ENCODE results near the gene SMAD7. TPM values are rescaled to one million over a fixed set of nuclear protein-coding genes. Genes with fewer than 3 reads are reported as not detected.
A peak's percentile ranks its signal among the peaks of the same experiment; 100 is the strongest.

SMAD7 gene
- total and polyA plus RNA-seq, 4 experiments from 2014 or later: 2.7 to 31.2 (median 17.9) TPM

DNA sequence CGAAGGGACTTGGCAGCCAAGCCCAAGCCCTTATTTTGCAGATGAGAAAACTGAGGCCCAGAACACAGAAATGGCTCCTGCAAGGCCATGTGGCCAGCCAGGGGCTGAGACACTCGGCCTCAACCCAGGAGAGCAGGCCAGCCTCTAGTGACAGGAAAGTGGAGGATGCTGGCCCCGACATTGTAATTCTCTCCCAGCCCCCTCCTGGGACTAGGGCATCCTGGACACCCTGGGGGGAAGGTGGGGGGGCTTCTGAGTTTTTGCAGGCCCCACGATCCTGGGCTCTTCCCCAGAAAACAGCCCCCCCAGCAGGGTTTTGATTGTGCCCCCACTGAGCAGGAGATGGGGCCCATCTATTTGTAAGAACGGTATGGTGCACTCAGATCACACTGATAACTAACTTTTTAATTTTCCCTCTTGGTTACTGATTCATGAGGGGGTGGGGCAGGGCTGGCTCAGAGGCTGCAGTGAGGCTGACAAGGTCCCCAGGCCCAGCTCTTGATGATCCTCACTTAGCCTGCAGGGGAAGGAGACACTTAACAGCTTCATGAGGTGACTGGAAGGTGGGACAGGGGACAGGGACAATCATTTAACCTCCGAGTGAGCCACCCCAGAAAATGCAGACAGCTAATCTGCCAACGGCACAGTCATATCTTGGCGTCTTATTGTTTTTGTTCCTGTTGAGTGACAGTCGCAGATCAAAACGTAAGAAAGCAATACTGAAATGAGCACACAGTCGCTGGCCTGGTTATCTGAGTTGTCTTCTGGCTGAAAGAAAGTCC lies 18.9 kb downstream of the SMAD7 start:
- Histone ChIP-seq H3K9me3 (ENCODE audit: control insufficient read depth in 1 of 2, low read length in 2 of 2) (no peaks in the 10 kb centered on the region), H3K4me3 (ENCODE audit: low read length in 2 of 2) (no peak overlapping the region), H3K27me3 (ENCODE audit: insufficient read depth, low read length) (no peaks in the 10 kb centered on the region), H3K27ac (ENCODE audit: low read depth, low read length) (peak overlapping the region; percentile 8), H3K36me3 (ENCODE audit: insufficient read depth, low read length) (no peaks in the 10 kb centered on the region), H3K4me1 (ENCODE audit: insufficient read depth, low read length) (peaks cover 98% of the 10 kb centered on the region)
- intact Hi-C loops (cut with micrococcal nuclease): loop anchor here (1.0 kb wide), 1 partner anchor 8 kb away; no protein-coding TSS in a partner anchor
- Mint-ChIP-seq H3K9me3 (no peaks in the 10 kb centered on the region), H3K27ac (peak overlapping the region; percentile 81 to 93 (median 86)), H3K4me1 (peaks cover 71 to 100% (median 84%) of the 10 kb centered on the region in 4 donors), H3K4me3 (peak overlapping the region; percentile 53 to 77 (median 66)), H3K27me3 (peaks cover 0 to 1% of the 10 kb centered on the region in 2 donors), H3K36me3 (peaks cover 0 to 22% of the 10 kb centered on the region in 2 donors)
- peak in 3 of 5 donors; percentile 33 to 65 (median 35) for DNase-seq
- CTCF ChIA-PET (ENCODE audit: partially characterized antibody): interaction anchor here (0.9 kb wide), 2 partner anchors 18 to 99 kb away, joined by 3 read pairs; no protein-coding TSS in a partner anchor
- POLR2A ChIA-PET (ENCODE audit: partially characterized antibody): interaction anchor here (0.9 to 9.5 kb wide), 6 partner anchors 8 to 92 kb away, joined by 3 to 75 read pairs (median 6); no protein-coding TSS in a partner anchor

DNA sequence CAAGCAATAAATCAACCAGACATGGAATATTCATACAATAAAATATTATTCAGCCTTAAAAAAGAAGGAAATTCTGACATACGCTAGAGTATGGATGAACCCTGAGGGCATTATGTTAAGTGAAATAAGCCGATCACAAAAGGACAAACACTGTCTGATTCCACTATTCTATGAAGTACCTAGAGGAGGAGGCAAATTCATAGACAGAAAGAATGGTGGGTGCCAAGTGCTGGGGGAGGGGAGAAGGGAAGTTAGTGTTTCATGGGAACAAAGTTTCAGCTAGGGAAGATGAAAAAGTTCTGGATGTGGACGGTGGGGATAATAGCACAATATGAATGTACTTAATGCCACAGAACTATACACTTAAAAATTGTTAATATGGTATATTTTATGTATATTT lies 19.8 kb downstream of the SMAD7 start:
- H3K4me1 ChIP-seq (ENCODE audit: insufficient read depth, low read length): peaks cover 100% of the 10 kb centered on the region
- H3K36me3 ChIP-seq (ENCODE audit: insufficient read depth, low read length): no peaks in the 10 kb centered on the region
- no peak overlapping the region for H3K4me3 ChIP-seq (ENCODE audit: low read length in 2 of 2)
- H3K9me3 Mint-ChIP-seq: no peaks in the 10 kb centered on the region
- H3K27ac ChIP-seq (ENCODE audit: low read depth, low read length): no peak overlapping the region
- intact Hi-C loops (cut with micrococcal nuclease): no loop called here
- H3K27me3 ChIP-seq (ENCODE audit: insufficient read depth, low read length): no peaks in the 10 kb centered on the region
- H3K4me1 Mint-ChIP-seq: peaks cover 71 to 100% (median 85%) of the 10 kb centered on the region in 4 donors
- H3K36me3 Mint-ChIP-seq: peaks cover 0 to 20% of the 10 kb centered on the region in 2 donors
- H3K9me3 ChIP-seq (ENCODE audit: control insufficient read depth in 1 of 2, low read length in 2 of 2): no peaks in the 10 kb centered on the region
- peaks cover 0 to 1% of the 10 kb centered on the region in 2 donors for H3K27me3 Mint-ChIP-seq
- ChIA-PET POLR2A (ENCODE audit: partially characterized antibody) (interaction anchor here (2.9 to 9.5 kb wide), 2 partner anchors 9 to 21 kb away, joined by 15 to 75 read pairs; no protein-coding TSS in a partner anchor), CTCF (ENCODE audit: partially characterized antibody) (interaction anchor here (0.5 to 4.1 kb wide), 3 partner anchors 14 to 46 kb away, joined by 3 to 15 read pairs (median 3); no protein-coding TSS in a partner anchor)
- no peak for DNase-seq
- peak overlapping the region; percentile 37 to 91 (median 77) for H3K27ac Mint-ChIP-seq
- peak overlapping the region in 3 of 8 donors; percentile 11 to 77 (median 66) for H3K4me3 Mint-ChIP-seq

GRCh38 chr18:48929941-48930713 lies 20.6 kb downstream of the SMAD7 start:
- ChIA-PET POLR2A (ENCODE audit: partially characterized antibody) (interaction anchor here (1.5 to 9.5 kb wide), 3 partner anchors 10 to 29 kb away, joined by 3 to 118 read pairs (median 75); partner anchors contain the start of gene SMAD7), CTCF (ENCODE audit: partially characterized antibody) (interaction anchor here (0.9 to 4.1 kb wide), 2 partner anchors 14 to 18 kb away, joined by 3 to 15 read pairs; no protein-coding TSS in a partner anchor)
- Histone ChIP-seq H3K27ac (ENCODE audit: low read depth, low read length) (no peak overlapping the region), H3K36me3 (ENCODE audit: insufficient read depth, low read length) (no peaks in the 10 kb centered on the region), H3K27me3 (ENCODE audit: insufficient read depth, low read length) (no peaks in the 10 kb centered on the region), H3K9me3 (ENCODE audit: control insufficient read depth in 1 of 2, low read length in 2 of 2) (no peaks in the 10 kb centered on the region), H3K4me1 (ENCODE audit: insufficient read depth, low read length) (peaks cover 98% of the 10 kb centered on the region), H3K4me3 (ENCODE audit: low read length in 2 of 2) (no peak overlapping the region)
- Mint-ChIP-seq H3K4me1 (peaks cover 66 to 99% (median 83%) of the 10 kb centered on the region in 4 donors), H3K27ac (peak overlapping the region; percentile 67 to 95 (median 77)), H3K9me3 (no peaks in the 10 kb centered on the region), H3K4me3 (peak overlapping the region in 5 of 8 donors; percentile 25 to 68 (median 42)), H3K36me3 (peaks cover 0 to 18% of the 10 kb centered on the region in 2 donors), H3K27me3 (peaks cover 0 to 1% of the 10 kb centered on the region in 2 donors)
- intact Hi-C loops (cut with micrococcal nuclease): loop anchor here (2.0 to 10.0 kb wide), 3 partner anchors 19 to 88 kb away; no protein-coding TSS in a partner anchor
- peak in 1 of 5 donors; percentile 26 for DNase-seq

DNA sequence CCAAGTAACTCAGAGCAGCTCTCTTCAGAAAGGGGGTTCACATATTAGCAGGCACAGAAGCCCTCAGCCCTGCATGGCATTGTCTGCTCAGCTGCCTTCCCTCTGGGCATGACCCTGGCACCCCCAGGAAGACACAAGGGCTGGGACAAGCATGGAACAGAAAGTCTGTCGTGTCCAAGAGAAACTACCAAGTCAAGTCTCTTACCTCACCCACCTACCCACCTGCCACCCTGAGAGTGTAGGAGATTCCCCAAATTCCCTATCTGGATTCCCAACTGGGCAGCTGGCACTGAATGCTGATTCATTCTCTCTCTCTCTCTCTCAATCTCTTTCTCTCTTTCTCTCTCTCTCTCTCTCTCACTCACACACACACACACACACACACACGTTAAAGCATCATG lies 21.6 kb downstream of the SMAD7 start:
- Mint-ChIP-seq H3K27ac (peak overlapping the region; percentile 86 to 97 (median 95)), H3K9me3 (no peaks in the 10 kb centered on the region), H3K27me3 (peaks cover 0 to 1% of the 10 kb centered on the region in 2 donors), H3K4me1 (peaks cover 66 to 99% (median 83%) of the 10 kb centered on the region in 4 donors), H3K4me3 (peak overlapping the region; percentile 50 to 94 (median 74)), H3K36me3 (peaks cover 0 to 18% of the 10 kb centered on the region in 2 donors)
- no peaks in the 10 kb centered on the region for H3K9me3 ChIP-seq (ENCODE audit: control insufficient read depth in 1 of 2, low read length in 2 of 2)
- peaks cover 98% of the 10 kb centered on the region for H3K4me1 ChIP-seq (ENCODE audit: insufficient read depth, low read length)
- ChIA-PET POLR2A (ENCODE audit: partially characterized antibody) (interaction anchor here (1.5 to 9.5 kb wide), 4 partner anchors 10 to 30 kb away, joined by 3 to 118 read pairs (median 42); partner anchors contain the start of gene SMAD7), CTCF (ENCODE audit: partially characterized antibody) (interaction anchor here (1.0 to 4.1 kb wide), 3 partner anchors 17 to 211 kb away, joined by 3 to 15 read pairs (median 3); no protein-coding TSS in a partner anchor)
- H3K27ac ChIP-seq (ENCODE audit: low read depth, low read length): peak overlapping the region; percentile 3
- peak overlapping the region in 1 of 2 donors; percentile 15 for H3K4me3 ChIP-seq (ENCODE audit: low read length in 2 of 2)
- no peak for DNase-seq
- H3K27me3 ChIP-seq (ENCODE audit: insufficient read depth, low read length): no peaks in the 10 kb centered on the region
- H3K36me3 ChIP-seq (ENCODE audit: insufficient read depth, low read length): no peaks in the 10 kb centered on the region
- intact Hi-C loops (cut with micrococcal nuclease): loop anchor here (2.0 to 10.0 kb wide), 3 partner anchors 20 to 87 kb away; no protein-coding TSS in a partner anchor

DNA sequence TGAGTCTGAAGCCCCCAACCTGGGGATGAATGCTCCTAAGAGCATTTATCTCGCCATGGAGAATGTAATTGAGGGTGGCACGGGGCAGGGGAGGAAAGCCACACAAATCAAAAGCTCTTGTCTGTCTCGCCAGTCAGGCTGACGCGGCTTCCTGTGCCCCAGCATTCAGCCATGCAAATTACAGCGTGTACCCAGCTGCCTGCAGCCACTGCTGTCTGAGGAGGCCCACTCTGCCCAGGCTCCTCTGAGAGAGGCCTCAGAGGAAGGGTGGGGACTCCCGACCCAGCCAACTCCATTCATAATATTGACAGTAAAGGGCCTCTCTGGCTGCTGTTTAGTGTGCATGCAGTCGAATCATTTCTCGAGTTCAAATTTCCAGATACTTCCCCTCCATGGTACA lies 22.0 kb downstream of the SMAD7 start:
- peaks cover 97% of the 10 kb centered on the region for H3K4me1 ChIP-seq (ENCODE audit: insufficient read depth, low read length)
- Mint-ChIP-seq H3K4me3 (peak overlapping the region; percentile 50 to 94 (median 74)), H3K36me3 (peaks cover 0 to 18% of the 10 kb centered on the region in 2 donors), H3K4me1 (peaks cover 66 to 99% (median 84%) of the 10 kb centered on the region in 4 donors), H3K9me3 (no peaks in the 10 kb centered on the region), H3K27ac (peak overlapping the region; percentile 86 to 97 (median 95)), H3K27me3 (peaks cover 0 to 1% of the 10 kb centered on the region in 2 donors)
- intact Hi-C loops (cut with micrococcal nuclease): loop anchor here (1.0 to 10.0 kb wide), 4 partner anchors 12 to 86 kb away; no protein-coding TSS in a partner anchor
- no peaks in the 10 kb centered on the region for H3K27me3 ChIP-seq (ENCODE audit: insufficient read depth, low read length)
- no peaks in the 10 kb centered on the region for H3K36me3 ChIP-seq (ENCODE audit: insufficient read depth, low read length)
- peak overlapping the region; percentile 13 to 15 for H3K4me3 ChIP-seq (ENCODE audit: low read length in 2 of 2)
- ChIA-PET POLR2A (ENCODE audit: partially characterized antibody) (interaction anchor here (1.5 to 9.5 kb wide), 4 partner anchors 10 to 31 kb away, joined by 3 to 118 read pairs (median 42); partner anchors contain the start of gene SMAD7), CTCF (ENCODE audit: partially characterized antibody) (interaction anchor here (1.0 to 4.1 kb wide), 3 partner anchors 16 to 211 kb away, joined by 3 to 15 read pairs (median 3); no protein-coding TSS in a partner anchor)
- H3K27ac ChIP-seq (ENCODE audit: low read depth, low read length): peak overlapping the region; percentile 3
- DNase-seq: peak; percentile 72 to 89 (median 76)
- H3K9me3 ChIP-seq (ENCODE audit: control insufficient read depth in 1 of 2, low read length in 2 of 2): no peaks in the 10 kb centered on the region

Data from CD4-positive, alpha-beta memory T cell (primary cell).